SJSA1 (cell line): ENCODE data around the gene RIPPLY2. TPM values are rescaled to one million over a fixed set of nuclear protein-coding genes. Genes with fewer than 3 reads are reported as not detected.
"Not testable (repeated sequence)": the region's sequence is repeated elsewhere in the genome, so short reads cannot be mapped to it uniquely, and the experiment has no call there.

Experiments
- DNase-seq, 2 experiments: peaks; one replicate each; pipeline ENCODE4 v3.0.0-alpha.2; 2015 to 2020; ENCODE audit warnings: low spot score in 2 of 2, low read depth in 1 of 2
- H3K27ac ChIP-seq: fragments of 250-450 bp; sonication (Bioruptor Pico); 2 replicates; pipeline ENCODE4 v1.5.1; 2020; ENCODE audit warnings: mild to moderate bottlenecking, moderate library complexity
- H3K27me3 ChIP-seq: fragments of 250-450 bp; sonication (Bioruptor Pico); replicated peaks from 2 replicates; pipeline ENCODE4 v1.5.1; 2020; ENCODE audit warnings: mild to moderate bottlenecking, moderate library complexity
- H3K36me3 ChIP-seq: fragments of 250-450 bp; sonication (Bioruptor Pico); 2 replicates; pipeline ENCODE4 v1.5.1; 2020; ENCODE audit warnings: mild to moderate bottlenecking
- H3K4me1 ChIP-seq: fragments of 250-450 bp; sonication (Bioruptor Pico); replicated peaks from 2 replicates; pipeline ENCODE4 v1.6.1; 2021; ENCODE audit warnings: mild to moderate bottlenecking
- H3K4me3 ChIP-seq: fragments of 250-450 bp; sonication (Bioruptor Pico); 2 replicates; pipeline ENCODE4 v1.5.1; 2020; ENCODE audit warnings: mild to moderate bottlenecking
- H3K9me3 ChIP-seq: fragments of 250-450 bp; sonication (Bioruptor Pico); replicated peaks from 2 replicates; pipeline ENCODE4 v1.5.1; 2020; ENCODE audit warnings: mild to moderate bottlenecking
- total RNA-seq: library from RNA; depleted of rRNA; stranded (reverse); fragments of >200 nt; shearing (Covaris generic); gene quantifications from 2 replicates; pipeline ENCODE4 v1.2.3, GENCODE V29; 2014; rRNA removed

The RIPPLY2 gene, protein sequence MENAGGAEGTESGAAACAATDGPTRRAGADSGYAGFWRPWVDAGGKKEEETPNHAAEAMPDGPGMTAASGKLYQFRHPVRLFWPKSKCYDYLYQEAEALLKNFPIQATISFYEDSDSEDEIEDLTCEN
- total RNA-seq: not detected in 2 replicates

DNA sequence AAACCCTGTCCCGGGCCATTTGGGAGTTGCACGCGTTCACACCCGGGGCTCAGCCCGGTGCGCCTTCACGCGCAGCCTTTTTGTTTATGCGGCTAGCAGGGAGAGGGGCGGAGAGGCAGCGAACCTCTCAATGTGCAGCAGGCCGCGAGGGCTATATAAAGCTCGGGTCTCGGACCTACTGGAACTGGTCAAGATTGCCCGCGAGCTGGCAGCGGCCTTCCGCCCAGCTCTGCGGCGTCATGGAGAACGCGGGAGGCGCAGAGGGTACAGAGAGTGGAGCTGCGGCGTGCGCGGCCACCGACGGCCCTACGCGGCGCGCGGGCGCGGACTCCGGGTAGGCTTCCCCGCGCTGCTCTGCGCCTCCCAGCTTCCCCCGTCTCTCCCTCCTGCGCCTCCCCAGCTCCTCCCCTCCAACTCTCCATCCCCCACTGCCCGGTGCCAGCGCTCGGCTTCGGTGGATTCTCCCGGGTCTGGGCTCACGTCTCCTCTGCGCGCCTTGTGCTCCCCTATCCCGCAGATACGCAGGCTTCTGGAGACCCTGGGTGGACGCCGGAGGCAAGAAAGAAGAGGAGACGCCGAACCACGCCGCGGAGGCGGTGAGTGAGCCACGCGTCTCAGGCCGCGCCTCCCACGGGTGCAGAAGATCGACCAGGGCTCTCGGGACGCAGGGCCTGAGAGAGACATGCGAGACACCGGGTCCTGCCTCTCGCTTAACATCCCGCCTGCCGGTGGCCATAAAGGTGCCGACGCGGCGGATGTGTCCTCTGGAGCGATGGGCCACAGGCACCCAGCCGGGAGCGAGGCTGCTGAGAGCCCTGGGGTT is at the start of gene RIPPLY2:
TSS of gene RIPPLY2 (plus strand) at position 183 of the 823 bp plus-strand sequence. CDS start at position 240, 57 bp downstream.
- Histone ChIP-seq H3K36me3 (no peaks in the 10 kb centered on the region), H3K27me3 (peaks cover 38% of the 10 kb centered on the region), H3K4me1 (peaks cover 8% of the 10 kb centered on the region; the same call in 1 of the 2 replicates), H3K4me3 (peak within 1 kb of the TSS; percentile 23), H3K27ac (no peak within 1 kb of the TSS), H3K9me3 (no peaks in the 10 kb centered on the region)
- peak in 1 of 2 experiments; percentile 20 for DNase-seq

DNA sequence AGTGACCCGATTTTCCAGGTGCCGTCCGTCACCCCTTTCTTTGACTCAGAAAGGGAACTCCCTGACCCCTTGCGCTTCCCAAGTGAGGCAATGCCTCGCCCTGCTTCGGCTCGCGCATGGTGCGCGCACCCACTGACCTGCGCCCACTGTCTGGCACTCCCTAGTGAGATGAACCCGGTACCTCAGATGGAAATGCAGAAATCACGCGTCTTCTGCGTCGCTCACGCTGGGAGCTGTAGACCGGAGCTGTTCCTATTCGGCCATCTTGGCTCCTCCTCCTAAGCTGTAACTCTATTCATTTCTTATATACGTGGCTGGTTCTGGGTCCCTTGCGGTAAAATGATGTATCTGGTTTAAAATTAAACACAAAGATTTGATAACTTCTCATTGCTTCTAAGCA is 49.7 kb upstream of the RIPPLY2 start:
- not testable (repeated sequence) for H3K4me3 ChIP-seq, H3K4me1 ChIP-seq, H3K36me3 ChIP-seq, H3K27me3 ChIP-seq, H3K9me3 ChIP-seq, DNase-seq, H3K27ac ChIP-seq

DNA sequence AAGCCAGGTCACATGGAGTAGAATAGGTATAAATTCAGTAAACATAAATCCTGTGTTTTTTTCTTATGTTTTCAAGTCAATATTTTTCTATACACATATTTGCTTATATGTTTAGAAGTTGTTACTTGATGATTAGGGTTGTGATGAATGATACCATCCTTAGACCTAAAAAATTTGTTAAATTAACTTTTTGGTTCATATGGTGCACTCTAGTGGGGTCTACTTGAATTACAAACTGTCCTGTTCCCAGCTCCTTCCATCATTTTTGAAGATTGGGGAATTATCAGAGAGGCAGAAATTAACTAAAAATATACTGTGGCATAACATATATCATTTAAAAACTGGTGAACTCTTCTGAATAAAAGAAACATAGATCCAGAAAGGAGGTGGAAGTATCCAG is 48.3 kb upstream of the RIPPLY2 start:
- no peak overlapping the region for H3K27ac ChIP-seq
- no peaks in the 10 kb centered on the region for H3K4me1 ChIP-seq
- H3K4me3 ChIP-seq: no peak overlapping the region
- no peaks in the 10 kb centered on the region for H3K36me3 ChIP-seq
- no peak for DNase-seq
- no peaks in the 10 kb centered on the region for H3K9me3 ChIP-seq
- peaks cover 6% of the 10 kb centered on the region; the same call in 1 of the 2 replicates for H3K27me3 ChIP-seq

DNA sequence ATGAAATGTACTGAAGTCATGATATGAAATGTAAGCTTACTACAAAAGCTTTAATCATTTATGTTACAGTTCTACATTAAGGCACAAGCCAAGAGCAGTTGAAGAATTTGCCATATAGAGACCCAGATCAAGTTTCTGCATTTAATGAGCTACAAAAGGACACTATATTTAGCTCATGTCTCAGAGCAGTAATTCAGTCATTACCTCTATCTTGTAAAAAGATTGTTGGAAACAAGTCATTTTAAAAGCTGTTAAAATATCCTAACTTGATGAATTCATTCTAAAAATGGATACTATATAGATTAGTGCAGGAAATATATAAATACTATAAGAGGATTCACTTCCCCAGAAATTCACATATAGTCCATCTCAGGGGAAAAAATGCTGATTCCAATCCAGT is 45.2 kb upstream of the RIPPLY2 start:
- Histone ChIP-seq H3K9me3 (no peaks in the 10 kb centered on the region), H3K4me1 (no peaks in the 10 kb centered on the region), H3K27ac (no peak overlapping the region), H3K36me3 (no peaks in the 10 kb centered on the region), H3K4me3 (no peak overlapping the region), H3K27me3 (peaks cover 6% of the 10 kb centered on the region; the same call in 1 of the 2 replicates)
- DNase-seq: no peak

- H3K9me3 ChIP-seq: no peaks in the 10 kb centered on the region
- DNase-seq: no peak
- H3K27ac ChIP-seq: no peak overlapping the region
- H3K27me3 ChIP-seq: peaks cover 6% of the 10 kb centered on the region; the same call in 1 of the 2 replicates
- no peak overlapping the region for H3K4me3 ChIP-seq
- H3K36me3 ChIP-seq: no peaks in the 10 kb centered on the region
- no peaks in the 10 kb centered on the region for H3K4me1 ChIP-seq
Observed at GRCh38 chr6:83808926-83809325, 44.2 kb upstream of the RIPPLY2 start.

DNA sequence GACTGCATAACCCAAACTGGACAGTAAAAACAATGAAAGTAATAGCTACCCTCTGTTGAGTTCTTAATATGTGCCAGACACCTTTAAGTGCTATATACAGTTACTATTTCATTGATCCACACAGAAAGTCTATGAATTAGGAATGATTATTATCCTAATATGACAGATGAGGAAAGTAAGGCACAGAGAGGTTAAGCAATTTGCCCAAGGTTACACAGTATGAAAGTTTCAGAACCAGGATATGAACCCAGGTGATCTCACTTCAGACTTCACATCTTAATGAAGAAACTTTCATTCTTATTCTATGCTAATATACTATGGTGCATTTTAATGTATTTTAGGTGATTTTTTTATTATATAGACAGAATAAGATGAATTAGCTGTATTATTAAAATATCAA is 40.6 kb upstream of the RIPPLY2 start:
- H3K4me1 ChIP-seq: no peaks in the 10 kb centered on the region
- no peaks in the 10 kb centered on the region for H3K36me3 ChIP-seq
- peaks cover 5% of the 10 kb centered on the region; the same call in 1 of the 2 replicates for H3K27me3 ChIP-seq
- no peak for DNase-seq
- H3K4me3 ChIP-seq: no peak overlapping the region
- no peak overlapping the region for H3K27ac ChIP-seq
- H3K9me3 ChIP-seq: no peaks in the 10 kb centered on the region

GRCh38 chr6:83815631-83816272 is 37.4 kb upstream of the RIPPLY2 start:
- Histone ChIP-seq H3K27ac (no peak overlapping the region), H3K4me1 (no peaks in the 10 kb centered on the region), H3K27me3 (no peaks in the 10 kb centered on the region), H3K9me3 (no peaks in the 10 kb centered on the region), H3K36me3 (no peaks in the 10 kb centered on the region), H3K4me3 (no peak overlapping the region)
- no peak for DNase-seq

DNA sequence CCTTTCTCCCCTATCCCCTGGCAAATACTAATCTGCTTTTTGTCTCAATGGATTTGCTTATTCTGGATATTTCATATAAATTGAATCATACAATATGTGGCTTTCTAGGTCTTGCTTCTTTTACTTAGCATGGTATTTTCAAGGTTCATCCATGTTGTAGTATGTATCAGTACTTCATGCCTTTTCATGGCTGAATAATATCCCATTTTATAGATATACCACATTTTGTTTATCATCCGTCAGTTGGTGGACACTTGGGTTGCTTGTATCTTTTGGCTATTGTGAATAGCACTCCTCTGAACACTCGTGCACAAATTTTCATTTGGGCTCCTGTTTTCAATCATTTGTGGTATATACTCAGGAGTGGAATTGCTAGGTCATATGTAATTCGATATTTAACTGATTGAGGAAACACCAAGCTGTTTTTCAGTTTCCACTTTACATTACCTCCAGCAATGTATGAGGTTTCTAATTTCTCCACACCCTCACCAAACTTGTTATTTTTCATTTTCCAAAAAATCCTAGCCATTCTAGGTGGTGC is 30.5 kb upstream of the RIPPLY2 start:
- no peak for DNase-seq
- Histone ChIP-seq H3K4me3 (no peak overlapping the region), H3K27me3 (no peaks in the 10 kb centered on the region), H3K9me3 (no peaks in the 10 kb centered on the region), H3K27ac (no peak overlapping the region), H3K4me1 (0 out of 2 replicates have a peak, but pooled peaks cover 4% of the 10 kb centered on the region), H3K36me3 (no peaks in the 10 kb centered on the region)

- Histone ChIP-seq H3K27ac (no peak overlapping the region), H3K27me3 (no peaks in the 10 kb centered on the region), H3K36me3 (no peaks in the 10 kb centered on the region), H3K9me3 (no peaks in the 10 kb centered on the region), H3K4me1 (0 out of 2 replicates have a peak, but pooled peaks cover 4% of the 10 kb centered on the region), H3K4me3 (no peak overlapping the region)
- DNase-seq: peak in 1 of 2 experiments; percentile 27
Observed at GRCh38 chr6:83824388-83824801, 28.8 kb upstream of the RIPPLY2 start.

GRCh38 chr6:83824831-83825230 is 28.3 kb upstream of the RIPPLY2 start:
- Histone ChIP-seq H3K36me3 (no peaks in the 10 kb centered on the region), H3K4me3 (no peak overlapping the region)

DNA sequence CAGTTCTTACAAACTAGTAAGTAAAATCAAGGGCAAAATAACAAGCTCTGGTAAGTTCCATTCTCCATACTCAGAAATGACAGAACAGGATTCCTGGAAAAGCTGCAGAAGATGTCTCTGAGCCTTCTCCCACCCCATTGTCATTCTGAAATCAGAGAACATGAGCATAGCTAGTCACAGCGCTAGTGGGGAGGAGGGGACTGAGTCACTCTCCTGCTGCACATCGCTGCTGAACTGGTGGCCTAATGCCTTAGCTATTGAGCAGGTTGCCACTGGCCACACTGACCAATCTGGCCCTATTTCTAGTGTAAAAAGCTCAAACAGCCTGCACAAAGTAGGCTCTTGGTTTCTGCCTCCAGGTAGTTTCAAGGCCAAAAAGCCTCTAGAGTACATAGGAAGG is 26.1 kb upstream of the RIPPLY2 start:
- H3K36me3 ChIP-seq: no peaks in the 10 kb centered on the region
- no peak overlapping the region for H3K4me3 ChIP-seq
- H3K27ac ChIP-seq: no peak overlapping the region
- H3K27me3 ChIP-seq: no peaks in the 10 kb centered on the region
- DNase-seq: no peak
- H3K4me1 ChIP-seq: 0 out of 2 replicates have a peak, but pooled peaks cover 4% of the 10 kb centered on the region
- H3K9me3 ChIP-seq: no peaks in the 10 kb centered on the region

More at GRCh38 chr6:83824831-83825230, 28.3 kb upstream of the RIPPLY2 start:
- Histone ChIP-seq H3K27ac (no peak overlapping the region), H3K9me3 (no peaks in the 10 kb centered on the region), H3K4me1 (0 out of 2 replicates have a peak, but pooled peaks cover 4% of the 10 kb centered on the region), H3K27me3 (no peaks in the 10 kb centered on the region)
- no peak for DNase-seq

GRCh38 chr6:83838727-83839126 is 14.4 kb upstream of the RIPPLY2 start:
- DNase-seq: no peak
- Histone ChIP-seq H3K4me3 (no peak overlapping the region), H3K27ac (no peak overlapping the region), H3K4me1 (no peaks in the 10 kb centered on the region), H3K9me3 (no peaks in the 10 kb centered on the region), H3K27me3 (no peaks in the 10 kb centered on the region), H3K36me3 (no peaks in the 10 kb centered on the region)

DNA sequence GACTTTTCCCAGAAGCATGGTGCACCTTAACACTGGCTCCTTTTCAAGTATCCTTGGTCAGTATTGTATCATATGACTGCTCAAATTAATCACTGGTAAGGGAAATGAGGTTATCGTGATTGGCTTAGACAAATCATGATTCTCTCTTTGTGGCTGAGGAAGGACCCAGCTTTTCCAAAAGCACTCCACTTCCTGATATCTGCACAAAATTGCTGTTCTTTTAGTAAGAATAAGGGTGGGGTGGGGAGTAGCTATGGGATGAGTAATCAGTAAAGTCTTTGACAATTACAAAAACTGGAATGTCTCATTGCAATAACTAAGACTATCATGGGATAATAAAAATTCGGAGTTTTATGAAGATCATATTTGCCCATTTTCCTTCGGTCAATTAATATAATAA is 9.0 kb upstream of the RIPPLY2 start:
- Histone ChIP-seq H3K36me3 (no peaks in the 10 kb centered on the region), H3K4me3 (no peak overlapping the region), H3K27me3 (no peaks in the 10 kb centered on the region), H3K9me3 (no peaks in the 10 kb centered on the region), H3K4me1 (no peaks in the 10 kb centered on the region), H3K27ac (no peak overlapping the region)
- DNase-seq: no peak

DNA sequence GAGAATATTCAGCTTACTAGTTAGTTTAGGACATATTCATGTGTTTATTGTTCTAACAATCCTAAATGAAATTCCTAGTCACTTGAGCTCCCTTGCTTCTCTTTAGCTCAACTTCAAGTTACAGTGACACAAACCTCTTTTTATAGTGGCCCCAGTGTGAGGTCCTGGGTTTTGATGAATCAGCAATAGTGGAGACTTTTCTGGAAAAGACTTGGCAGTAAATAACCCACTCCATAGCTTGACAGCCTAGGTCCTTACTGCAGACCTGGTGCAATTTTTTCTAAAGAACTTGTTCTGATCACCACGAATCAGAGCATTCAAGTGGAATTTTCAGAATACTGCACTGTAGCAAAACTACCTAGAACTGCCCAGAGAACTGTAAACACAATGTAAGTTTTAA is 6.9 kb upstream of the RIPPLY2 start:
- Histone ChIP-seq H3K27ac (no peak overlapping the region), H3K9me3 (no peaks in the 10 kb centered on the region), H3K4me1 (no peaks in the 10 kb centered on the region), H3K4me3 (no peak overlapping the region), H3K27me3 (no peaks in the 10 kb centered on the region), H3K36me3 (no peaks in the 10 kb centered on the region)
- no peak for DNase-seq
